CD4-positive, alpha-beta T cell treated with Interleukin-1 beta for 1 hour (primary cell): ENCODE measurements around the gene KCNN3.

Experiments
- DNase-seq, 2 donors: peaks; one replicate each; pipeline ENCODE4 v3.0.0-alpha.2; 2020 to 2022

The KCNN3 gene

DNA sequence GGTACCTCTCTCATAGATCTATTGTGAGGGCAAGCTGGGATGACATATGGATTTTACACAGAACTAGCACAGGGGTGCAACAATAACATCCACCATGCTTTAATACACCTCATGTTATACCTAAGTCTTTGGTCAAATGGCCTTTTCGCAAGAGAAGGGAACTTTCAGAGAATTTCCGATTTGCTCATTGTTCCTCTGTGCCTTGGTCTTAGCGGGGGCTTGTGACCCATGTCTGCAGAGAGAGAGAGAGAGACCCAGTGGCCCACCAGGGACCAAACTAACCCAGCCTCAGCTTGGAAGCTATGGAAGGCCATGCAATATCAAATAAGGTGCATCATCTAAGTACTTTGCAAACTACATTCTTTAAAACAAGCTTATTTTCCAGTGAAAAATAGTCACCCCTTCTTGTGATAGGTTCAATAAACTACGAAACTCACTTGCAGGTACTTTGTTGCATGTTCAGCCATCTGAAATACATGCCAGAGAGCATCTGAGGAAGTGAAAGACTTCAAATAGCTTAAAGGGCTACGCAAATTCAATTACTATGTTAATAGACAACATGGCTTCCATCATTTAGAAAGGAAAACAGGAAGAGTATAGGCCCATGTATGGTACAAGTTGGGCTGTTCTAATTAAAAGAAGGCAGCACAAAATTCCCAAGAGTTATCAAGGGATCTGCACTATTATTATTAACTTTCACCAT is 100.7 kb downstream of the KCNN3 start:
- DNase-seq = no peak

DNA sequence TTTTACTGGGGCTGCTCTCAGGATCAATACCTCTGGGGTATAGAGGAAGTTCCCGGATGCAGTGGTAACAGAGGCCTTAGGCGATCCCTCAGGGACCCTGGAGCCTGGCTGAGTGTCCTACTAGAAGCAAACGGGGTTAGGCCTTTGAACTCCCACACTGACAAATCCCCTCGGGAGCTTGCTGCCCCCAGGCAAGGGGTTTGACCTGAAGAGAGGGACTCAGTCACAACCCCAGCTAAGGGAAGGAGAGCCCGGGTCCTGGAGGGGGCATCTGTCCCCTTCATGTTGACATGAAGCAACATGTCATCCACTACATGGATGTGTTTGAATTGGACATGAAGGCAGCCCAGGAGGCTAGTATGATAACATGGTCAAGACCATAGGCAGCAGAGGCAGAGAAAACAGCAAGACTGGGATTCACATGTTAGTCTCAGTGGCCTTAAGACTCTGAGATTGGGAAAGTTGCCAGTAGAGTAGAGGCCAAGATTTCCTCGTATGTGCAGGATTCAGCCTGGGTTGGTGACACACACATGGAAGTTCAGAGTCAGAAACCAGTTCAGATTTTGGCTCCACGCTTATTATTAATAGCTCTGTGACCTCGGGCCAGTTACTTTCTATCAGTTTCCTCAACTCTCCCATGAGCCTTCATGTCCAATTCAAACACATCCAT is 101.5 kb downstream of the KCNN3 start:
- DNase-seq = no peak

DNA sequence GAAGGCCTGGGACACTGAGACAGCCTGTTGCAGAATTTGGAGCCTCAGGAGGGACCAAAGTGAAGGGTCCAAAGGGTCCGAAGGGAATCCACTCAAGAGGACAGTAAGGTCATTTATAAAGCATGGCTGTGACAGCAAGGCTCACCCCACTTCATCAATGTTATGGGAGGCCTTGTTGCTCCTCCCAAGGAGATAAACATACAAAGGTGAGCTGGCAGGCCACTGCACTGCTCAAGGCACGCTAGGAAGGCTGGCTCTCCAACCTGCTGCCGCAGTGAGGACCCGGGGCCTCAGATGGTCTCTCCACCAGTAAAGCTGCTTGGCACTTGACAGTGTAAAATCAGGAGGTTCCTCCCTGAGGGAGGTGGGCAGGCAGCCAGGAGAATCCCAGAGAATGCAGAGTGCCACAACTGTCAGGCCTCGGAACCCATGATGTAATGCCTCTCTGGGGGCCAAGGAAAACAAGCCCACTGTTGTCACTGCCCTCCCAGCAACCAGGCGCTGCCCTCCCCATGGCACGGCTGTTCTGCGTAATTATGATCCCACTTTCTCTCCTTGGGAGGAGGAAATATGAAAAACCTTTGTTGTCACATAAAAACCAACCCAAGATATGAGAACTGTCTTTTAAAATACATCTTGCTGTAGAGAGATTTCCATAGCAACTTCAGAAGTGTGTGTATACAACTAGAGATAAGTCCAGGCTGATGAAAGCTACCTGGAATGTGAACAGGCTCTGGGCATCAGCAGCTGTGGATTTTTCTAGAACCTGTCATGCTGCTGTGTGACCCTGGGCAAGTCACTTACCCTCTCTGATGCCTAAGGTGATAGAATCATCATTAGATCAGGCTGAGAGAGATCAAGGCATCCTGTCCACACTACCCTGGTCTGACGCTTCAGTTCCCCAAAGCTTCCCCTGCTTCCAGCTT is 102.5 kb downstream of the KCNN3 start:
- DNase-seq = no peak

DNA sequence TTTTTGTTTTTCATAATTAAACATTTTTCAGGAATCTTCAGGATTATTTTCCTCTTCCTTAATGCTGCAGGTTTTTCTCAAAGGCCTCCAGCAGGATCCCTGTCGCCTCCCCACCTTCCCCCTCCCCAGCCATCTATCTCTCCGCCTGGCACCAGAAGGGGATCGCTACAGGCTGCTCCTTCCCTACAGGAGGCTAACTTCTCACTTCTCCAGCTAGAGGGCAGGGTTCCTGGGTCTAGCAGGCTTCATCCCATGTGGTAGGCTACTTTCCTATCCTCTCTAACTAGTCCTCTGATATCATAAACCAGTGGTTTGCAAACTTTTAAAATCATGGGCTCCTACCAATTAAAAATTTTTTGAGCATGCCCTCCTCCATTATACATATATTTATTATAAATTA is 104.1 kb downstream of the KCNN3 start:
- DNase-seq = peak in 1 of 2 donors; percentile 13

DNA sequence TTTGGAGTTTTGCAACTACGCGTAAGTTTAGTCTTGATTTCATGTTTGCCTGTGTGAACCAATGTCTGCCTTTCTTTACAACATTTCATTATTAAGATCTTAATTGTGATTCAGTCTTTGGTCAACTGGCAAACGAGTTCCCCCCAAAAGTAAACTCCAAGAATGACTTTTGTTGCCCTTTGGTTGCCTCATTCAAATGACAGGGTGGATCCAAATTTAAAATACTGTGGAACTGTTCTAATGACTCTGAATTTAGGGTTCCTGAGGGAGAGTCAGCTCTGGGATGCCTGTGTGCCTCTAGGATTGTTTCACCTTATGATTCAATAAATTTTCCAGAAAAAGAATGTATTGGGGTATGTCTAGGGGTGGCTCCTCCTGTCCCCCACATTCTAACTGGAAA is 105.3 kb downstream of the KCNN3 start:
- DNase-seq = no peak

DNA sequence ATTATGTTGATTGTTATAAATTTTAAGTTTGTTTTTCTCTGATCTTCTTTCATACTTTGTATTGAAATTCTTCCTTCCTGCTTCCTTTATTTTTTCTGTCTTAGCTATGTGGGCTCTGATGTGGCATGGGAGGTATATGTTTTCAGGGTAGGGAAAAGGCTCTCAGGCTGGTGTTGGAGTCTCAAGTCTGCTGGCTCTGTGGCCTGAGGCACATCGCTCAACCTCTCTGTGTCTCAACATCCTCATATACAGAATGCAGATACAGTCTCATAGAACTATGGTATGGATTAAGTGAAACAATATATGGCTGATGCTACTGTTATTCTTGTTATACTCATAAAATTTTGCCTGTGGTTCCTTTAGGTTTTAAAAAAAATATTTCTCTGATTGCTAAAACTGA is 105.9 kb downstream of the KCNN3 start:
- DNase-seq = no peak

DNA sequence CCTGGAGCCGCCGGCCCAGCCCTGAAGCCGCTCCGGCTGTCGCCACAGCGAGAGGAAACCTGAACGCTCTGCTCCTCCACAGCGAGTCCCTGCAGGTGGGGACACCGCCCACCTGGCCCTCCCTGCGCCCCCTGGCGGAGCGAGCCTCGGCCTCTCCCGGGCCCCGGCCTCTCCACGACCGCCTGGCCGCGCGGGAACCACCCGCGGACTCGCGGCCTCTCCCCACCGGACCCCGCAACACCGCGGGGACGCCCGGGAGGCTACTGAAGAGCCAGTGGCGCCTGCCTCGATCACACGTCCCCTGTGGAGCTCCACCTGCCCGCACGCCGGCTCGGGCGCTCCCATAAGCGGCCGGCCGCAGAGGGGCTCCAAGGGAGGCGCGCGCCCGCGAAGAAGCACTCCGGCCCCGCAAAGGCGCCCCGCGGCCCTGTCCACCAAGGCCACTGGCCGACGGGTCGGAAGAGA is 109.6 kb downstream of the KCNN3 start:
- DNase-seq = peak; percentile 77 to 83

DNA sequence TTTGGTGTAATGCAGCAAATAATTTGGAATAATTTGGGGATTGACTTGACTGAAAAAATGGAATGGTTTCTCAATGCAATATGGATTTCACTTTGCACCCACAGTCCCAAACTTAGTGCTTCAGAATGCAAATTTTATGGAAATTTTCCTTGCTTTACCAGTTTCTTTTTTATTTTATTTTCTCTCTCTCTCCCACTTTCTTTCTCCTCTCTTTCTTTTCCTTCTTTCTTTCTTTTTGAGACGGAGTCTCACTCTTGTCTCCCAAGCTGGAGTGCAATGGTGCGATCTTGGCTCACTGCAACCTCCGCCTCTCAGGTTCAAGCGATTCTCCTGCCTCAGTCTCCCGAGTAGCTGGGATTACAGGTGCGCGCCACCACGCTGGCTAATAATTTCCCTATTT is 110.3 kb downstream of the KCNN3 start:
- DNase-seq = no peak

DNA sequence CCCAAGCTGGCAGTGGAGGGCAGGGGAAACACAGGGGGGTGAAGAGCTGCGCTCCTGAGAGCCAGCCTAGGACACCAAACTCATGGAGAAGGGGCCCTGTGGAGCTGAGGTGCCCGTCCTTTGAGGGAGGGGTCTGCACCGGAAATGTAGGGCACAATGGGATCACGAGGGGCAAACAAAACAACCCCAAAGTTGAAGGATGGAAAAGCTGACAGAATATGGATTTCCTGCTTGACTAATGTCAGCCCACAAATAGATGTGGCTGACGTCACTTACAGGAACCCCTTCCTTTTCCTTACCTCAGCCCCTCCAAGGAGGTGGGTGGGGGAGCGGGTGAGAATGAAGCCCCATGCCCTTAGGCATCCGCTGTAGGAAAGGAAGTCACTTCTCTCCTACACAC is 110.9 kb downstream of the KCNN3 start:
- DNase-seq = peak; percentile 4 to 23

DNA sequence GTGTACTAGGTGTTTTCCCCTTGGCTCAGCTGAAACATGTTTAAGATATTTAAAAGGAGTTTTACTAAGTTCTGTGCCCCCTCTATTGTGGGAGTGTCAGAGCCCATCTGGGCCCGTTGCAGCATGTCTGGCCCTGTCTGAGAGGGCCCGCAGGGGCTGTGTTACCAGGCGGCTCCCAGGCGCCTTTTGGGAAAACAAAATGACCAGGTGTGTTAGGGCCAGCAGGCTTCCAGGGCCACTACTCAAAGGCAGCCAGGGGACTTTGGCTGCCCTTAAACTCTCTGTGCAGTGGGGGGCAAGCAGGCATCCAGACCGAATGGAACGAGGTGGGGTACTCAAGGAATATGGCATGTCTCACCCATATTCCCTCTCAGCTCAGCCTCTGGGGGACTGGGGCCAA is 111.7 kb downstream of the KCNN3 start:
- no peak for DNase-seq

DNA sequence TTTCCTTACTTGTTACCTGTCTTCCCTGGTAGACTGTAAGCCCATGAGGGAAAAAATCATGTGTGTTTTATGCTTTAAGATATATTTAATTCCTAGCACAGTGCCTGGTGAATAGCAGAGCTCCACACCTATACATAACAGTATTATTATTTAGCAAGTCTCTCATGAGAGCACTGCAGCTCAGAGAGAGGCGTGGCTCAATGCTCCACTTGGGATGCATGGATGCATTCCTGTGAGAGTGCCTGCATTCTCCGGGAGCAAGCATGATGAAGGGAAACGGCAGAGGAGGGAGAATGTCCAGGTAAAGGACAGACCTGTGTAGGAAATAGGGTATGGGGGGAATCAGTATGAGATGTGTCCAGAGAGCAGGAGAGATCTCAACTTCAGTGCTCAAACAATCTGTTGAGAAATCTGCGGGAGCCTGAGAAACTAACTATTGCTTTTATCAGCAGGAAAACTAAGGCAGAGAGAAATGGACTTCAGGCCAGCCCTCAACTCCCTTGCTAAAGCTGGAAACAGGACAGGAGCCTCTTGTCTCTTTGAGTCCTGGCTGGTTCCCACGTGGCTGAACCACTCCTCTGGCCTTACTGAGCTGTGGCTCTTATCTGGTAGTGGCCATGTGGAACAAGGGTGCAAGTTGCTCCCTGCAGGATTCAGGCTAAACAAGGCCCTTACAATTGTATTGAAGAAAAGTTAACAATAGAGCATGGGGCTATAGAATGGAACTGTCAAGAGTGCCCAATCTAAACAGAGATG is 113.1 kb downstream of the KCNN3 start:
- DNase-seq = no peak

DNA sequence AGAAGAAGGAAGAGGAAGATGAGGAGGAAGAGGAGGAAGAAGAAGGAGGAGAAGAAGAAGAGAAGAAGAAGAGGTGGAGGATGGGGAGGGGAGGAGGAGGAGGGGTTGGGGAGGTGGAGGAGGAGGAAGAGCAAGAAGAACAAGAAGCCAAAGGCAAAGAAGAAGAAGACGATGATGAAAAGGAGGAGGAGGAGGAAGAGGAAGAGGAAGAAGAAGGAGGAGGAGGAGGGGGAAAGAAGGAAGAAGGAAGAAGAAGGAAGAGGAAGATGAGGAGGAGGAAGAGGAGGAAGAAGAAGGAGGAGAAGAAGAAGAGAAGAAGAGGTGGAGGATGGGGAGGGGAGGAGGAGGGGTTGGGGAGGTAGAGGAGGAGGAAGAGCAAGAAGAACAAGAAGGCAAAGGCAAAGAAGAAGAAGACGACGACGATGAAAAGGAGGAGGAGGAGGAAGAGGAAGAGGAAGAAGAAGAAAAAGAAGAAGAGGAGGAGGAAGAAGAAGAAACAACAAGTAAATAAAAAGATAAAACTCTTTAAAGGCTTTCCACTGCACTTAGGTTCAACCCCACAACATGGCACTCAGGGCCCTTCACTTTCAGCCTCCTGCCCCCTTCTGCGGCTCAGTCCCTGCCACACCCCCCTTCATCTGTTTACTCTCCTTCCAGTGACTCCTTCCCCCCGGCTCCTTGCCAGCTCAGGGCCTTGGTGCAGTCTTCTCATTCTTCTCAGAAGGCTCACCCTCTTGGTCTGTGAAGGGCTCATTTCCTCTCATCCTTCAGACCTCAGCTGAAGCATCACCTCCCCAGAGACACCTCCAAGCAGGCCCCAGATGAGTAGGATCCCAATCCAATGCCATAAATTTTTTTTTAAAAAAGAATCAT is 114.0 kb downstream of the KCNN3 start:
- DNase-seq = no peak

DNA sequence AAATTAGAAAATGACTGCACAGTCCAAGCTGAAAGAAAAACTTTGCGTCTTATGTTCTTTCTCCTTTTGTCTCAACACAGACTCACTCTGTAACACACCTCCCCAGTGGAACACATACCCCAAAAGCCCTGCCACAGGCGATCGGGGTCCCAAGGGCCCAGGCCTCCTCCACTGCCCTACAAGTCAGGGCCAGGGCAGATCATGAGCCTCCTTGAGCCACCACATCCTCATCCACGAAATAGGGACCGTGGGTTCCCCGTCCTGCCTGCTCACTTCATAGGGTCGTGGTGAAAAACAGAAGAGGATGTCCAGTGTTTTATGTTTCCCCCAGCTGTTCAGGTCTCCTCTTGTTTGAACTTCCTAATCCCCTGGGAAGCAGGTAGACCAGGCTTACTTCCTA is 116.7 kb downstream of the KCNN3 start:
- DNase-seq = no peak

DNA sequence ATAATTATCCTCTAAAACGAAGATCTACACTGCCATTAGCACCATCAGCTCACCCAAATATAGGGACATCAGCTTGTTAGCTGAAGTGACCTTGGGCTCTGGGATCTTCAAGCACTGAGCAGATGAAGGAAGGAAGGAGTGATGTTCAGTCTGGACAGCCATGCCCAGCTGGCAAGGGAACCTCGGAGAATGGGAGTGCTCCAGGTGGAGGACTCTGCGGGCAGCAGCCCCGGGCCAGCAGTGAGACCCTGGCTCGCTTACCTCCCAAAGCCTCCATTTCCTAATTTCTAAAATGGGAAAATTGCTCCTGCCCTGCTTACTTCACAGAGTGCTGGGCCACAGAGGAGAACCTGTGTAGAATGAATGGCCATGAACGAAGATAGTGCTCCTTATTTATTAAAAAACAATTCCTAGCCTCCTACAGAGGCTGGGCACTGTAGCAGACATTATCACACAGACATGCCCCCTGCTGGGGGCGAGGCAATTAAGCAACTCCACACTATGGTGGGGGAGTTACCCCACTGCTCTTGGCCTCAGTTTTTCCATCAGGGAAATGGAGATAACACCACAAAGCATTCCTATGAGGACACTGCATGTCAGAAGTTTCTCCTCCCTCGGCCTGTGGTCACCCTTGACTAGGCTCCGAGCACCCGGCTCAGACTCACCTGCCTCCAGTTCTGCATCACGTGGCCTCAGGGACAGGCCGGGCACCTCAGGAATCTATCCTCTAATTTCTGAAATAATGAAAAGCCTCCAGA is 117.6 kb downstream of the KCNN3 start:
- no peak for DNase-seq

DNA sequence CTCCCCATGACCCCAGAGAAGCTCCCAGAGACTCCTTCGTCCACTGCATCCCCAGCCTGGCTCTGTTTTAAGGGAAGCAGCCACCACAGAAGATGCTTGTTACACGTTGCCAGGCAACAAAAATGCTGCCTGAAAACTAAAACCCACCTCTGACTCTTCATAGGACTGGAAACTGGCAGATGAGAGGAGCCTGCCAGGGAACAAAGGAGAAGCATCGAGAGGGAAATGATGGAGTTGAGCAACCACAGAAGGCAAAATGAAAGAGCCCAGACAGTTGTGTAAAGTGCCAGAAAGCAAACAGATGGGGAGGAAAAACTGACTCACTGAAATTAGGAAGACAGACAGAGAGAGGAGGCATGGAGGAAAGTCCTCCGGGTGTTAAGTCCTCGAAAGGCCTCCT is 118.4 kb downstream of the KCNN3 start:
- peak in 1 of 2 donors; percentile 21 for DNase-seq

DNA sequence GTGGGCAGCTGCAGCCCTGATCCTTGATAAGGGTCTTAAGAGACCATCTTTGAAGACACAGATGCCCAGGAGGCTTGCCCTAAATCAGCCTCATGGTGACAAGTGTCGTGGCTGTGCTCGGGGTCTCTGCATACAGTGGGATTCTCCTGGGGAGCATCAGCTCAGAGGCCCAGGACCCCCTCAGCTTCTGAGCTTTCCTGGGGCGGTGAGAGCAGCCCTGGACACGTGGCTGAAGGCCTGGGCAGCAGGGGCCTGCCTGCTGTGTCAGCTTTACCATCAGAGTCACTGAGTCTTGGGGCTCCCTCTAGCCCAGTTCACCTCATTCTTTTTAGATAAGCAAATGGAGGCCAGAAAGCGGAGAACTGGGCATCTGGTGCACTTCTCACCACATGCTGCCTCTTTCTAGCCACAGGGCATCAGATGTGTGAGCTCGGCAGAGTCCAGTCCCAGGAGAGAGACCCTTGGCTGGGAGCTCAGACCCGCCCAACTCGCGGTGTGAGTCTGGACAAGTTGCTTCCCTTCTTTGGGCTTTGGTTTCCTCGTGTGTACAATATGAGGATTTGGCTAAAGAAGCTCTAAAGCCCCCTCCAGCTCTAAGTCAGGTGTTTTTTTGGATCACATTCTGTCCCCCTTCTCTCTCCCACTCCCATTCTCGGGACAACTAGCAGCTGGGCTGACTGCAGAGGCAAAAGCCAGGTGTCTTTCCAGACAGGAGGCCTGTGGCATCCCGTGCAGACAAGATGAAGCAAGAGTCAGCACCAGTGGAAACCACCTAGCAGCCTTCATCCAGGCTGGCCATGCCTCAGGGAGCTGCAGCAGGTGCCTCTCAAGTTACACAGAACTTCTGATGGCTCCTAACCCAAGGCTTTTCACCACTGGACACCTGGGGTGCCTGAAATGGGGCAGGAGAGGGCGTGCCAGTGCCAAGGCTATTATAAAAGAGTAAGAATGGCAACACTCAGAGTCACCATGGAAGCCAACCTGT is 119.1 kb downstream of the KCNN3 start:
- no peak for DNase-seq

DNA sequence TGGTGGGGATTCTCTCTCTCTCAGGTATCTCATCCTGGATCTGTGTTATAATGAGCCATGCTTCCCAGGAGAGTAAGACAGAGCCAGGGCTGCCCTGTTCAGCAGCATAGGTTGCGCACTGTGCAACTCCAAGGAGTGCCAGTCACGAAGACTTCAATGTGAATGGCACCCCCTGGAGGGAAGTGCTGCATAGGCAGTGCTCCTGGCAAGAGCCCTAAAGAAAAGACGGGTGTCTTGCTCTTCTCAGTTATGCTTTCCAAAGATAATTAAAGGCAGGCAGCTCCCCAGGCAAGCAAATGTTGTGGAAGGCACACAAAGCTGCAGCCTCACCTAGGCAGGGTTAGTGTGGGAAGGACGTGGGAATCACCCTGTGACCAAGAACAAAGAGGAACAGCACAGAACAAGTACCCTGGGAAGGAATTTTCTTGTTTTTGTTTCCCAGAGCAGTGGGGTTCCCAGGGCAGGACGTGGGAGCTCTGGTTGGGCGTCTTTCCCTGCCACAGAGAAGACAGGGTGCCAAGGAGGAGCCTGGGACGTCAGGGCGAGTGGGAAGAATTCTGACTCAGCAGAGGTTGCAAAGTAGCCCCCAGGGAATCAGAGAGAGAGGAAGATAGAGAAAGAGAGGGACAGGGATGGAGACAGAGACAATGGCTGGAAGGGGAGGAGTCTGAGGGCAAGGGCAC is 120.9 kb downstream of the KCNN3 start:
- no peak for DNase-seq

DNA sequence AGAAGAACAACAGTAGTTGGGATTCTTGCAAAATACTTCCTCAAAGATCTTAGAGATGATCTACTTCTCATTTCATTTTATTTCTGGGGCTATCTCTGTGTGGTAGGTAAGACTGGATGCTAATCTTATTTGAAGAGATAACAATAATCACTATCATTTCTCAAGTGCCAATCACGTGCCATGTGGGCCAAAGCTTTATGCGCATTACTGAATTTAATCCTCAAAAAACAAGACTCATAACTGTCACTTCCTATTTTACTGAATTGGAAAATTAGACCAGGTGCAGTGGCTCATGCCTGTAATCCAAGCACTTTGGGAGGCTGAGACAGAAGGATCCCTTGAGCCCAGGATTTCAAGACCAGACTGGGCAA is 121.7 kb downstream of the KCNN3 start:
- no peak for DNase-seq

DNA sequence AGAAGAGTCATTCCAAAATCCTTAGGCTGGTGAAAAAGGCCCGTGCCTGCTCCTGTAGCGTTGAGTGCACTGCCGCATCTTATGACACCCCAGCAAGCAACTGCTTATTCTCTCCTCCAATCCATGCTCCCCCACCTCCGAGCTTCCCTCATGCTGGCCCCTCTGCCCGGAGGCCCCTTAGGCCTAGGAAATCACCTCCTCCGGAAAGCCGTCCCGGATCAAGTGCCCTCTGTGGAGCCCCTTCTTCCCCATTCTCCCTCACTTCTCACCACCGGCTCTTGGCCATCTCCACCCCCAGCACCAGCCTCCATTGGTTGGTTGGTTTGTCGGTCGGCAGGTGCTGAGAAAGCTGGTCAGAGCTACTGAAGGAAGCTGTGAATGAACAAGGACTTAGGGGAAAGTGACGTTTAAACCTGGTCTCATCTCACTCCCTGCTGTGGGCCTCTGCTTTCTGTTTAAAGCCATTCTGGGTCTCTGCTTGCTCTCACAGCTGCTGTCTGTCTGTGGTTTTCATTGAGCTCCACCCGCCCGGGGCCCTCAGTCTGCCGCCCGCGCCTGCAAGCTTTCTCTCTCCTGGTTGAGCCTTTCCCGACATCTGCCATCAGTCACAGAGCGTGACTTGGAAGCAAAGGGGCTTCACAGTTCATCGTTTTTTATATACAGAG is 122.2 kb downstream of the KCNN3 start:
- DNase-seq = peak; percentile 35 to 43
